Measurements from ENCODE around the gene CSTPP1.
A peak's percentile ranks its signal among the peaks of the same experiment; 100 is the strongest.

The CSTPP1 gene

GRCh38 chr11:47003180-47003877 is 66.8 kb downstream of the CSTPP1 start:
- no peaks in the 10 kb centered on the region for H3K9me3 Mint-ChIP-seq
- TF ChIP-seq CTCF (IDR thresholded peaks at IDR 0.05; ENCODE audit: unreplicated experiment in 3 of 3) = no peak
- peaks cover 14% of the 10 kb centered on the region for H3K36me3 Mint-ChIP-seq (ENCODE audit: low read depth)
- peaks cover 37% of the 10 kb centered on the region for H3K4me1 Mint-ChIP-seq
- no peaks in the 10 kb centered on the region for H3K27me3 Mint-ChIP-seq (ENCODE audit: low read depth)
- H3K4me3 Mint-ChIP-seq = no peak overlapping the region
- peak overlapping the region; percentile 35 to 58 (median 40) for H3K27ac Mint-ChIP-seq

DNA sequence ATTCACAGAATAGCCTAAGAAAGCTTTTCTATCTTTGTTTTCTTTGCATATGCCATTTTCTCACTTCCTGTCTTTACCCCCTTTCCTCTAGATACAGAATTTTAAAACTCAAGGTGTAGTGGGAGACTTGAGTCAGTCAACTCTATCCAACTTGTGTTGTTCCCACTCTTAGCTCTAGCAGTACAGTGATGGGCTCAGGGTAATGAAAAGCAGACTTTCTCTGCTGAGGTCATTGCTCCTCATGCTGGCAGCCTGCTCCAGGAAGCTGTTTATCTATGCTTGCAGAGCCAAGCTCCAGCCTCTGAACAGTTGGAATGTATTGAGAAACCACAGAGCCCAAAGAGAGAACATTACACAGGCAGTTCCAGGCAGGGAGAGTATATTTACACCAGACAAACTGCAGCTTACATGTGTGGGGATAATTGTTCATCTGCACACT is 68.1 kb downstream of the CSTPP1 start:
- Mint-ChIP-seq H3K4me1 (peaks cover 37% of the 10 kb centered on the region), H3K27ac (peak overlapping the region; percentile 73 to 88 (median 88)), H3K27me3 (ENCODE audit: low read depth) (no peaks in the 10 kb centered on the region), H3K4me3 (peak overlapping the region in 1 of 3 experiments; percentile 10), H3K36me3 (ENCODE audit: low read depth) (peaks cover 12% of the 10 kb centered on the region), H3K9me3 (no peaks in the 10 kb centered on the region)
- TF ChIP-seq CTCF (IDR thresholded peaks at IDR 0.05; ENCODE audit: unreplicated experiment in 3 of 3) = no peak

GRCh38 chr11:47005441-47005840 is 68.9 kb downstream of the CSTPP1 start:
- H3K36me3 Mint-ChIP-seq (ENCODE audit: low read depth) = peaks cover 11% of the 10 kb centered on the region
- TF ChIP-seq CTCF (IDR thresholded peaks at IDR 0.05; ENCODE audit: unreplicated experiment in 3 of 3) = no peak

GRCh38 chr11:47007579-47007978 is 71.0 kb downstream of the CSTPP1 start:
- no peak for TF ChIP-seq CTCF (IDR thresholded peaks at IDR 0.05; ENCODE audit: unreplicated experiment in 3 of 3)

More at GRCh38 chr11:47005441-47005840, 68.9 kb downstream of the CSTPP1 start:
- no peak overlapping the region for H3K4me3 Mint-ChIP-seq
- no peaks in the 10 kb centered on the region for H3K9me3 Mint-ChIP-seq
- H3K27ac Mint-ChIP-seq = peak overlapping the region in 2 of 3 experiments; percentile 59 to 88
- peaks cover 43% of the 10 kb centered on the region for H3K4me1 Mint-ChIP-seq
- H3K27me3 Mint-ChIP-seq (ENCODE audit: low read depth) = no peaks in the 10 kb centered on the region

DNA sequence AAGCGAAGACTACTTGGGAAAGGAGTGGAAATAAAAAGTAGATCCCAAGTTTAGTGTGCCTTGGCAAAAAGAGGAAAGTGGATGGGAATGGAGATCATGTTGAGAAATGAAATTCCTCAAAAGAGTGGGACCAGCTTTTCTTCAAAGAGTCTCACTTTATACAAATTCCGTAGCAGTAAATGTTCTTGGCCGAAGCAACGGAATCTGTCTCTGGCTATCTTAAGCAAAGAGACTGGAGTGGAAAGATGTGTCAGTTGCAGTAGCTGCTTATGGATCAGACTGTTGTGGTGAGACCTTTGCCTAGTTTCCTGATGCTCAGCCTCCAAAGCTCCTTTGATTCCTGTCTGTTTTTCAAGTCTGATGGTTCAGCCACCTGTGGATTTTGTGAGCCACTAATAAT is 73.6 kb downstream of the CSTPP1 start:
- H3K9me3 Mint-ChIP-seq = no peaks in the 10 kb centered on the region
- H3K4me3 Mint-ChIP-seq = no peak overlapping the region
- no peaks in the 10 kb centered on the region for H3K27me3 Mint-ChIP-seq (ENCODE audit: low read depth)
- TF ChIP-seq CTCF (IDR thresholded peaks at IDR 0.05; ENCODE audit: unreplicated experiment in 3 of 3) = no peak
- peak overlapping the region in 1 of 3 experiments; percentile 11 for H3K27ac Mint-ChIP-seq
- peaks cover 18% of the 10 kb centered on the region for H3K4me1 Mint-ChIP-seq
- H3K36me3 Mint-ChIP-seq (ENCODE audit: low read depth) = peaks cover 16% of the 10 kb centered on the region

More at GRCh38 chr11:47007579-47007978, 71.0 kb downstream of the CSTPP1 start:
- H3K36me3 Mint-ChIP-seq (ENCODE audit: low read depth) = peaks cover 13% of the 10 kb centered on the region
- peaks cover 40% of the 10 kb centered on the region for H3K4me1 Mint-ChIP-seq
- H3K4me3 Mint-ChIP-seq = no peak overlapping the region
- no peaks in the 10 kb centered on the region for H3K27me3 Mint-ChIP-seq (ENCODE audit: low read depth)
- H3K9me3 Mint-ChIP-seq = no peaks in the 10 kb centered on the region
- H3K27ac Mint-ChIP-seq = peak overlapping the region in 2 of 3 experiments; percentile 49 to 74

DNA sequence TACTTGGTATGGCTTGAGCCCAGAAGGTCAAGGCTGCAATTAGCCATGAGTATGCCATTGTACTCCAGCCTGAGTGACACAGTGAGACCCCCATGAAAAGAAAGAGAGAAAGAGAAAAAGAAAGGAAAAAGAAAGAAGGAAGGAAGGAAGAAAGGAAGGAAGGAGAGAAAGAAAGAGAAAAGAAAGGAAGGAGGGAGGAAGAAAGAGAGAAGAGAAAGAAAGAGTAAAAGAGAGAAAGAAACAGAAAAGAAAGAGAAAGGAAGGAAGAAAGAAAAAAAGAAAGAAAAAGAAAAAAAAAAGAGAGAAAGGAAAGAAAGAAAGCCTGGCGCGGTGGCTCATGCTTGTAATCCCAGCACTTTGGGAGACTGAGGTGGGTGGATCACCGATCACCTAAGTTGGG is 77.5 kb downstream of the CSTPP1 start:
- no peak for TF ChIP-seq CTCF (IDR thresholded peaks at IDR 0.05; ENCODE audit: unreplicated experiment in 3 of 3)
- H3K4me1 Mint-ChIP-seq = peaks cover 9% of the 10 kb centered on the region
- peaks cover 14% of the 10 kb centered on the region for H3K36me3 Mint-ChIP-seq (ENCODE audit: low read depth)
- H3K4me3 Mint-ChIP-seq = no peak overlapping the region
- H3K27ac Mint-ChIP-seq = no peak overlapping the region
- H3K9me3 Mint-ChIP-seq = peaks cover 3% of the 10 kb centered on the region
- no peaks in the 10 kb centered on the region for H3K27me3 Mint-ChIP-seq (ENCODE audit: low read depth)
